Measurements from ENCODE around the gene GPR162. TPM values are rescaled to one million over a fixed set of nuclear protein-coding genes. Genes with fewer than 3 reads are reported as not detected.

Gene GPR162
- total and polyA plus RNA-seq, 10 of the 15 experiments (the other 5 are each of a cell fraction or from before 2014, with no cell fraction given), result not detected

- ChIA-PET SMC1A (ENCODE audit: uncharacterized antibody, unreplicated experiment) (interaction anchor here (1.2 to 1.8 kb wide), 2 partner anchors 16 to 42 kb away, joined by 4 to 5 read pairs; partner anchors contain the start of gene MLF2), POLR2A (interaction anchor here (0.6 kb wide), 1 partner anchor 355 kb away, joined by 5 read pairs; no protein-coding TSS in a partner anchor), RAD21 (ENCODE audit: unreplicated experiment) (no interaction called here), CTCF (interaction anchor here (1.3 kb wide), 1 partner anchor 11 kb away, joined by 6 read pairs; no protein-coding TSS in a partner anchor)
- FAIRE-seq, result no peak
- Histone ChIP-seq H3K4me3 (no peak overlapping the region), H3K9me3 (replicated peaks; ENCODE audit: control insufficient read depth, insufficient read depth, low read length) (no peaks in the 10 kb centered on the region), H3K79me2 (ENCODE audit: control insufficient read depth, insufficient read depth, low read length) (no peaks in the 10 kb centered on the region), H3K36me3 (ENCODE audit: control insufficient read depth in 2 of 2, insufficient read depth in 2 of 2, low read length in 1 of 2) (no peaks in the 10 kb centered on the region), H2AFZ (ENCODE audit: control insufficient read depth, low read depth, low read length) (no peak overlapping the region), H3K27ac (ENCODE audit: control insufficient read depth, insufficient read depth) (no peak overlapping the region), H3K27me3 (replicated peaks in 1 of 2; ENCODE audit: control insufficient read depth in 2 of 2, insufficient read depth in 2 of 2, low read length in 1 of 2) (no peaks in the 10 kb centered on the region; a peak in 1 of 4 replicates), H4K20me1 (ENCODE audit: control insufficient read depth, insufficient read depth) (no peaks in the 10 kb centered on the region), H3K9ac (ENCODE audit: control insufficient read depth, insufficient read depth, low read length) (no peak overlapping the region), H3K4me2 (ENCODE audit: control insufficient read depth, insufficient read depth) (no peak overlapping the region), H3K4me1 (ENCODE audit: control insufficient read depth, insufficient read depth, low read length) (peaks cover 15% of the 10 kb centered on the region)
- no peak for DNase-seq (ENCODE audit: low read depth, low spot score)
- ATAC-seq, result no peak
- in situ Hi-C loops (cut with MboI), result no loop called here
- TF ChIP-seq MTA2 (IDR thresholded peaks at IDR 0.05; ENCODE audit: low read depth) (no peak), CTCF (IDR thresholded peaks at IDR 0.05 in 2 of 3, conservative IDR thresholded peaks at IDR 0.05 in 1 of 3; ENCODE audit: control insufficient read depth in 2 of 3, extremely low read depth in 1 of 3, insufficient read depth in 1 of 3, low read depth in 3 of 3, low read length in 3 of 3) (no peak), ETV6 (conservative IDR thresholded peaks at IDR 0.05 in 1 of 2, IDR thresholded peaks at IDR 0.05 in 1 of 2; ENCODE audit: borderline replicate concordance in 1 of 2, low read depth in 1 of 2) (no peak), HSF1 (IDR thresholded peaks at IDR 0.05; ENCODE audit: low read depth, low read length) (no peak), FOS (IDR thresholded peaks at IDR 0.05; ENCODE audit: borderline replicate concordance, extremely low read depth, insufficient read length) (no peak), TCF12 (IDR thresholded peaks at IDR 0.05; ENCODE audit: low read depth, low read length) (no peak), SP1 (IDR thresholded peaks at IDR 0.05; ENCODE audit: low read depth, low read length) (no peak)
- intact Hi-C loops (cut with micrococcal nuclease; ENCODE audit: unreplicated experiment), result no loop called here
- WGBS (ENCODE audit: insufficient coverage, insufficient replicate concordance, low lambda C conversion rate, missing lambda C conversion rate), result 48% methylated on average over 2 of the region's 2 CpGs
- no TSS peak for BruUV-seq (replicated peaks)
Measured at GRCh38 chr12:6795088-6795487, 26.5 kb upstream of the GPR162 start.

Data from GM12878 (cell line).